ENCODE results near the gene TMEM72.

The TMEM72 gene

GRCh38 chr10:44907556-44907955, 3.6 kb upstream of the TMEM72 start:
- in situ Hi-C loops (cut with HindIII; ENCODE audit: low sequenced_read_pairs): no loop called here
- H3K4me3 ChIP-seq (ENCODE audit: low read depth, low read length): no peak overlapping the region
- no peak for DNase-seq (ENCODE audit: low read depth, low spot score)
- TF ChIP-seq CTCF (IDR thresholded peaks at IDR 0.05; ENCODE audit: low read depth, low read length): no peak

- DNase-seq (ENCODE audit: low read depth, low spot score): peak; percentile 5
- in situ Hi-C loops (cut with HindIII; ENCODE audit: low sequenced_read_pairs): no loop called here
- no peak overlapping the region for H3K4me3 ChIP-seq (ENCODE audit: low read depth, low read length)
- no peak for TF ChIP-seq CTCF (IDR thresholded peaks at IDR 0.05; ENCODE audit: low read depth, low read length)
Measured at GRCh38 chr10:44908066-44908749, 2.9 kb upstream of the TMEM72 start.

- DNase-seq (ENCODE audit: low read depth, low spot score): no peak
- no peak overlapping the region for H3K4me3 ChIP-seq (ENCODE audit: low read depth, low read length)
- in situ Hi-C loops (cut with HindIII; ENCODE audit: low sequenced_read_pairs): no loop called here
- no peak for TF ChIP-seq CTCF (IDR thresholded peaks at IDR 0.05; ENCODE audit: low read depth, low read length)
Measured at GRCh38 chr10:44908936-44909630, 2.1 kb upstream of the TMEM72 start.

- no peak for TF ChIP-seq CTCF (IDR thresholded peaks at IDR 0.05; ENCODE audit: low read depth, low read length)
- in situ Hi-C loops (cut with HindIII; ENCODE audit: low sequenced_read_pairs): no loop called here
- no peak overlapping the region for H3K4me3 ChIP-seq (ENCODE audit: low read depth, low read length)
- DNase-seq (ENCODE audit: low read depth, low spot score): no peak
Measured at GRCh38 chr10:44909910-44910309, 1.2 kb upstream of the TMEM72 start.

GRCh38 chr10:44910602-44911001, 535 bp upstream of the TMEM72 start:
- TF ChIP-seq CTCF (IDR thresholded peaks at IDR 0.05; ENCODE audit: low read depth, low read length): no peak
- H3K4me3 ChIP-seq (ENCODE audit: low read depth, low read length): no peak overlapping the region
- in situ Hi-C loops (cut with HindIII; ENCODE audit: low sequenced_read_pairs): no loop called here
- DNase-seq (ENCODE audit: low read depth, low spot score): no peak

GRCh38 chr10:44911951-44912350, 814 bp downstream of the TMEM72 start:
- TF ChIP-seq CTCF (IDR thresholded peaks at IDR 0.05; ENCODE audit: low read depth, low read length): no peak
- in situ Hi-C loops (cut with HindIII; ENCODE audit: low sequenced_read_pairs): no loop called here
- no peak for DNase-seq (ENCODE audit: low read depth, low spot score)
- H3K4me3 ChIP-seq (ENCODE audit: low read depth, low read length): no peak overlapping the region
